SH-SY5Y (cell line): ENCODE results near the gene AAR2.

Source experiments
- GATA2 ChIP-seq: IDR thresholded peaks from 2 replicates; pipeline ENCODE4 v1.6.1; 2011; ENCODE audit warnings: mild to moderate bottlenecking, low read depth, low read length
- GATA3 ChIP-seq: IDR thresholded peaks from 2 replicates; pipeline ENCODE4 v1.6.1; 2011; ENCODE audit warnings: low read depth, mild to moderate bottlenecking, low read length, moderate library complexity

GRCh38 chr20:36266189-36266588, 29.9 kb downstream of the AAR2 start:
- TF ChIP-seq GATA3 = no peak
- no peak for TF ChIP-seq GATA2
